Measurements from ENCODE around the gene ZSCAN29.

DNA sequence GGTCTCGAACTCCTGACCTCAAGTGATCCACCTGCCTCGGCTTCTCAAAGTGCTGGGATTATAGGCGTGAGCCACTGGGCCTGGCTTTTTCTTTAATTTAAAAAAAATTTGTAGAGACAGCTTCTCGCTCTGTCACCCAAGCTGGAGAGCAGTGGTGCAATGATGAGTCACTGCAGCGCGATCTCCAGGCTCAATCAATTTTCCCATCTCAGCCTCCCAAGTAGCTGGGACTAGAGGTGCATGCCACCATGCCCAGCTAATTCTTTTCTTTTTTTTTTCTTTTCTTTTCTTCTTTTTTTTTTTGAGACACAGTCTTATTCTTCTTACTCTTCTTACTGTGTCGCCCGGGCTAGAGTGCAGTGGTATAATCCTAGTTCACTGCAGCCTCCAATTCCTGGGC, 19.9 kb upstream of the ZSCAN29 start:
- TF ChIP-seq, protein P1, sequence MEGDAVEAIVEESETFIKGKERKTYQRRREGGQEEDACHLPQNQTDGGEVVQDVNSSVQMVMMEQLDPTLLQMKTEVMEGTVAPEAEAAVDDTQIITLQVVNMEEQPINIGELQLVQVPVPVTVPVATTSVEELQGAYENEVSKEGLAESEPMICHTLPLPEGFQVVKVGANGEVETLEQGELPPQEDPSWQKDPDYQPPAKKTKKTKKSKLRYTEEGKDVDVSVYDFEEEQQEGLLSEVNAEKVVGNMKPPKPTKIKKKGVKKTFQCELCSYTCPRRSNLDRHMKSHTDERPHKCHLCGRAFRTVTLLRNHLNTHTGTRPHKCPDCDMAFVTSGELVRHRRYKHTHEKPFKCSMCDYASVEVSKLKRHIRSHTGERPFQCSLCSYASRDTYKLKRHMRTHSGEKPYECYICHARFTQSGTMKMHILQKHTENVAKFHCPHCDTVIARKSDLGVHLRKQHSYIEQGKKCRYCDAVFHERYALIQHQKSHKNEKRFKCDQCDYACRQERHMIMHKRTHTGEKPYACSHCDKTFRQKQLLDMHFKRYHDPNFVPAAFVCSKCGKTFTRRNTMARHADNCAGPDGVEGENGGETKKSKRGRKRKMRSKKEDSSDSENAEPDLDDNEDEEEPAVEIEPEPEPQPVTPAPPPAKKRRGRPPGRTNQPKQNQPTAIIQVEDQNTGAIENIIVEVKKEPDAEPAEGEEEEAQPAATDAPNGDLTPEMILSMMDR (IDR thresholded peaks at IDR 0.05), result no peak
- no peak for TF ChIP-seq POLR2AphosphoS5 (IDR thresholded peaks at IDR 0.05)
- TF ChIP-seq POLR2A (IDR thresholded peaks at IDR 0.05; ENCODE audit: low read depth), result no peak

All from esophagus muscularis mucosa (tissue), 3 donors.